HepG2 (cell line): Measurements from ENCODE around the gene LTC4S.

Experiments used
- ARHGAP35 ChIP-seq: sonication (generic); formaldehyde crosslinking; IDR thresholded peaks from 2 replicates; pipeline ENCODE4 v1.9.0; 2022; ENCODE audit warnings: mild to moderate bottlenecking, inconsistent platforms, moderate library complexity, missing genetic modification reagents, borderline replicate concordance
- ESRRA ChIP-seq: sonication (generic); formaldehyde crosslinking; IDR thresholded peaks from 2 replicates; pipeline ENCODE4 v1.5.1; 2020; ENCODE audit warnings: mild to moderate bottlenecking, low read depth, missing genetic modification reagents
- THAP8 ChIP-seq: sonication (generic); formaldehyde crosslinking; IDR thresholded peaks from 2 replicates; pipeline ENCODE4 v1.5.1; 2020; ENCODE audit warnings: missing genetic modification reagents, mild to moderate bottlenecking, borderline replicate concordance
- ZNF282 ChIP-seq: fragments of 450-650 bp; IDR thresholded peaks from 2 replicates; pipeline ENCODE4 v1.6.1; 2018; ENCODE audit not compliant: partially characterized antibody
- ZUFSP ChIP-seq: sonication (generic); formaldehyde crosslinking; IDR thresholded peaks from 2 replicates; pipeline ENCODE4 v1.9.0; 2021; ENCODE audit warnings: missing genetic modification reagents, mild to moderate bottlenecking, borderline replicate concordance

- no peak for TF ChIP-seq THAP8 (CRISPR knock-in tag)
- no peak for TF ChIP-seq ZNF282
- TF ChIP-seq ZUFSP (CRISPR knock-in tag) = no peak
- no peak for TF ChIP-seq ESRRA (CRISPR knock-in tag)
- no peak for TF ChIP-seq ARHGAP35 (CRISPR knock-in tag)
These were observed 385 bp downstream of the LTC4S start for GRCh38 chr5:179794171-179794570.
